Panc1 (cell line): ENCODE data around the gene CCNL2. TPM values are rescaled to one million over a fixed set of nuclear protein-coding genes. Genes with fewer than 3 reads are reported as not detected.

Experiments used
- ATAC-seq: fragments of 200-7000 bp; cut with Tn5 transposase; 2 replicates; pipeline ENCODE4 v1.9.1; 2020; ENCODE audit warnings: mild to moderate bottlenecking, moderate library complexity
- BruUV-seq: library from RNA; stranded (reverse); fragments of 400-500 nt; replicated peaks from 2 replicates; lab custom pipeline; 2021; lab: Mats Ljungman, UMichigan
- CTCF ChIA-PET: fragments of 300-600 bp; sonication (Branson Sonifier 250); formaldehyde crosslinking; loops from one replicate; lab custom pipeline; 2022; ENCODE audit warnings: antibody characterized with exemption; lab: Charles Lee
- POLR2A ChIA-PET: fragments of 300-600 bp; sonication (Branson Sonifier 250); formaldehyde crosslinking; loops from one replicate; lab custom pipeline; 2022; ENCODE audit warnings: antibody characterized with exemption; lab: Charles Lee
- DNase-seq: peaks from one replicate; pipeline ENCODE4 v3.0.0-alpha.2; 2010; ENCODE audit warnings: low read depth, low spot score
- H3K27ac ChIP-seq: 2 replicates; pipeline ENCODE4 v1.5.1; 2011; ENCODE audit warnings: mild to moderate bottlenecking, low read length, inconsistent platforms
- H3K27me3 ChIP-seq: fragments of 200-500 bp; sonication (Bioruptor generic); 2 replicates; pipeline ENCODE4 v1.6.0; 2014; ENCODE audit warnings: low read length, inconsistent platforms; ENCODE audit not compliant: control insufficient read depth, insufficient read depth
- H3K36me3 ChIP-seq: fragments of 200-500 bp; sonication (Bioruptor generic); 2 replicates; pipeline ENCODE4 v1.5.1; 2014; ENCODE audit warnings: inconsistent platforms, mild to moderate bottlenecking, low read length, moderate library complexity; ENCODE audit not compliant: control insufficient read depth, insufficient read depth
- H3K4me1 ChIP-seq: 2 replicates; pipeline ENCODE4 v1.5.1; 2011; ENCODE audit warnings: inconsistent platforms, mild to moderate bottlenecking, low read length, moderate library complexity; ENCODE audit not compliant: control insufficient read depth, insufficient read depth
- H3K4me3 ChIP-seq, 2 experiments: 2 replicates each; pipeline ENCODE4 v1.5.1; 2011 to 2012; ENCODE audit warnings: low read depth in 2 of 2, low read length in 2 of 2, mild to moderate bottlenecking in 2 of 2, inconsistent platforms in 1 of 2, moderate library complexity in 1 of 2
- H3K9me3 ChIP-seq: fragments of 200-500 bp; sonication (Bioruptor generic); 2 replicates; pipeline ENCODE4 v1.5.1; 2014; ENCODE audit warnings: low read depth, mild to moderate bottlenecking, inconsistent platforms, low read length, moderate library complexity; ENCODE audit not compliant: control insufficient read depth, insufficient read depth
- POLR2AphosphoS5 ChIP-seq: IDR thresholded peaks from 2 replicates; pipeline ENCODE4 v1.6.1; 2012; ENCODE audit warnings: mild to moderate bottlenecking, low read depth, low read length, moderate library complexity
- SIN3A ChIP-seq: IDR thresholded peaks from 2 replicates; pipeline ENCODE4 v1.6.1; 2012; ENCODE audit warnings: low read depth, mild to moderate bottlenecking, low read length, moderate library complexity, borderline replicate concordance; ENCODE audit not compliant: insufficient read depth
- TCF7L2 ChIP-seq: IDR thresholded peaks from 2 replicates; pipeline ENCODE4 v1.6.1; 2011; ENCODE audit warnings: mild to moderate bottlenecking, low read depth, low read length, inconsistent platforms
- in situ Hi-C: cut with HindIII; loops from 2 replicates; pipeline ENCODE4 v1.10.0; 2016; ENCODE audit warnings: low sequenced_read_pairs, low pct_unique_long_range_greater_than_20kb
- intact Hi-C: fragments of 100-400 bp; cut with micrococcal nuclease; formaldehyde crosslinking; loops from one replicate; pipeline ENCODE4 v1.10.0; 2022; ENCODE audit not compliant: unreplicated experiment
- total RNA-seq: library from RNA; stranded (reverse); gene quantifications from one replicate; pipeline ENCODE4 v1.2.1, GENCODE V29; 2021; ENCODE audit not compliant: unreplicated experiment
- TF ChIP-seq, protein P1 (sequence below), 2 experiments: IDR thresholded peaks; 2 replicates each; pipeline ENCODE4 v1.6.1; 2011 to 2012; ENCODE audit warnings: low read depth in 2 of 2, control low read depth in 1 of 2, low read length in 1 of 2, mild to moderate bottlenecking in 1 of 2, moderate library complexity in 1 of 2; ENCODE audit not compliant: insufficient read depth in 1 of 2
- TF ChIP-seq, protein P2 (sequence below): fragments of 450-650 bp; IDR thresholded peaks from 2 replicates; pipeline ENCODE4 v1.5.1; 2017; ENCODE audit warnings: mild to moderate bottlenecking

The CCNL2 gene
- total RNA-seq, 1 experiment from 2014 or later: 297 TPM

DNA sequence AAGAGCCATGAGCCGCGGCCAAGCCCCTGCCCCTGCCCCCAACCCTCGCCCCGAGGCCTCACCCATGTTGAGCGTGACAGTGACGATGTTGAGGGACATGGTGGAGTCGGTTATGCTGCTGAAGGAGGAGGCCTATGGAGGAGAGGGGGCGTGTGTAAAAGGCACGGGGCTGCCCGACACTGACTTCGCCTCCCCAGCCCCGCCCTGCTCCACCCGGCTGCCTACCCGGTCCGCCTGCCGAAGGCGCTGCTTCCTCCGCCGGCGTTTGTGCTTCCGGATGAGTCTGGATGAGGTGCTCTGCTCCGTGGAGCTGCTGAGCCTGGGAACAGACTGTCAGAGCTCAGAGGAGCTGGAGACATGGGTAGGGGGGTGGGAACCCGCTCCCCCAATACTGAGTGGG is 59.0 kb downstream of the CCNL2 start:
- no TSS peak for BruUV-seq
- Histone ChIP-seq H3K4me1 (peaks cover 19% of the 10 kb centered on the region), H3K36me3 (no peaks in the 10 kb centered on the region), H3K27me3 (no peaks in the 10 kb centered on the region), H3K9me3 (no peaks in the 10 kb centered on the region), H3K4me3 (no peak overlapping the region), H3K27ac (no peak overlapping the region)
- intact Hi-C loops: no loop called here
- ATAC-seq: no peak
- TF ChIP-seq SIN3A (no peak), TCF7L2 (no peak), POLR2AphosphoS5 (no peak)
- TF ChIP-seq, protein P1, sequence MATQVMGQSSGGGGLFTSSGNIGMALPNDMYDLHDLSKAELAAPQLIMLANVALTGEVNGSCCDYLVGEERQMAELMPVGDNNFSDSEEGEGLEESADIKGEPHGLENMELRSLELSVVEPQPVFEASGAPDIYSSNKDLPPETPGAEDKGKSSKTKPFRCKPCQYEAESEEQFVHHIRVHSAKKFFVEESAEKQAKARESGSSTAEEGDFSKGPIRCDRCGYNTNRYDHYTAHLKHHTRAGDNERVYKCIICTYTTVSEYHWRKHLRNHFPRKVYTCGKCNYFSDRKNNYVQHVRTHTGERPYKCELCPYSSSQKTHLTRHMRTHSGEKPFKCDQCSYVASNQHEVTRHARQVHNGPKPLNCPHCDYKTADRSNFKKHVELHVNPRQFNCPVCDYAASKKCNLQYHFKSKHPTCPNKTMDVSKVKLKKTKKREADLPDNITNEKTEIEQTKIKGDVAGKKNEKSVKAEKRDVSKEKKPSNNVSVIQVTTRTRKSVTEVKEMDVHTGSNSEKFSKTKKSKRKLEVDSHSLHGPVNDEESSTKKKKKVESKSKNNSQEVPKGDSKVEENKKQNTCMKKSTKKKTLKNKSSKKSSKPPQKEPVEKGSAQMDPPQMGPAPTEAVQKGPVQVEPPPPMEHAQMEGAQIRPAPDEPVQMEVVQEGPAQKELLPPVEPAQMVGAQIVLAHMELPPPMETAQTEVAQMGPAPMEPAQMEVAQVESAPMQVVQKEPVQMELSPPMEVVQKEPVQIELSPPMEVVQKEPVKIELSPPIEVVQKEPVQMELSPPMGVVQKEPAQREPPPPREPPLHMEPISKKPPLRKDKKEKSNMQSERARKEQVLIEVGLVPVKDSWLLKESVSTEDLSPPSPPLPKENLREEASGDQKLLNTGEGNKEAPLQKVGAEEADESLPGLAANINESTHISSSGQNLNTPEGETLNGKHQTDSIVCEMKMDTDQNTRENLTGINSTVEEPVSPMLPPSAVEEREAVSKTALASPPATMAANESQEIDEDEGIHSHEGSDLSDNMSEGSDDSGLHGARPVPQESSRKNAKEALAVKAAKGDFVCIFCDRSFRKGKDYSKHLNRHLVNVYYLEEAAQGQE (IDR thresholded peaks at IDR 0.05; ENCODE audit: insufficient read depth in 1 of 2, low read depth in 2 of 2, low read length in 1 of 2): no peak
- TF ChIP-seq, protein P2, sequence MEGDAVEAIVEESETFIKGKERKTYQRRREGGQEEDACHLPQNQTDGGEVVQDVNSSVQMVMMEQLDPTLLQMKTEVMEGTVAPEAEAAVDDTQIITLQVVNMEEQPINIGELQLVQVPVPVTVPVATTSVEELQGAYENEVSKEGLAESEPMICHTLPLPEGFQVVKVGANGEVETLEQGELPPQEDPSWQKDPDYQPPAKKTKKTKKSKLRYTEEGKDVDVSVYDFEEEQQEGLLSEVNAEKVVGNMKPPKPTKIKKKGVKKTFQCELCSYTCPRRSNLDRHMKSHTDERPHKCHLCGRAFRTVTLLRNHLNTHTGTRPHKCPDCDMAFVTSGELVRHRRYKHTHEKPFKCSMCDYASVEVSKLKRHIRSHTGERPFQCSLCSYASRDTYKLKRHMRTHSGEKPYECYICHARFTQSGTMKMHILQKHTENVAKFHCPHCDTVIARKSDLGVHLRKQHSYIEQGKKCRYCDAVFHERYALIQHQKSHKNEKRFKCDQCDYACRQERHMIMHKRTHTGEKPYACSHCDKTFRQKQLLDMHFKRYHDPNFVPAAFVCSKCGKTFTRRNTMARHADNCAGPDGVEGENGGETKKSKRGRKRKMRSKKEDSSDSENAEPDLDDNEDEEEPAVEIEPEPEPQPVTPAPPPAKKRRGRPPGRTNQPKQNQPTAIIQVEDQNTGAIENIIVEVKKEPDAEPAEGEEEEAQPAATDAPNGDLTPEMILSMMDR: no peak
- ChIA-PET POLR2A (no interaction called here), CTCF (no interaction called here)
- DNase-seq: no peak
- in situ Hi-C loops: no loop called here

DNA sequence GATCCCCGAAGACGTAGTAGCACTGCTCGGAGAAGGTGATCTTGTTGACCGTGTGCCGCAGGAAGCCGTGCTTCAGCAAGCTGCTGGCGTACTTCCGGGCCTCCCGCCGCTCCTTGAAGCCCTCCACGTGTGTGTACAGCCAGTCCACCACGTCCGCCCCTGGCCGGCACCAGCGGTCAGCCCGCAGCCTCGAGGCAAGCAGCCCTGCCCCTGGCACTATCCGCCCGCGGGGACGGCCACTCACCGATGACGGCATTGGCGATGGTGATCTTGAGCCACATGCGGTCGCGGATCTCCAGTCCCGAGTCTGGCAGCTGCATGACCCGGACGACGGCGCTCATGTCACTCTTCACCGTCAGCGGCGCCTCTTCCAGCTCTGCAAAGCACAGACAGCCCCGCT is 60.9 kb downstream of the CCNL2 start:
- Histone ChIP-seq H3K9me3 (no peaks in the 10 kb centered on the region), H3K4me1 (0 out of 2 replicates have a peak, but pooled peaks cover under 1% of the 10 kb centered on the region), H3K27ac (no peak overlapping the region), H3K36me3 (no peaks in the 10 kb centered on the region), H3K4me3 (no peak overlapping the region), H3K27me3 (no peaks in the 10 kb centered on the region)
- DNase-seq: no peak
- TF ChIP-seq, protein P1 (IDR thresholded peaks at IDR 0.05; ENCODE audit: insufficient read depth in 1 of 2, low read depth in 2 of 2, low read length in 1 of 2): no peak
- ATAC-seq: no peak
- BruUV-seq: no TSS peak
- CTCF ChIA-PET: no interaction called here
- intact Hi-C loops (no loop called here), in situ Hi-C loops (no loop called here)
- POLR2A ChIA-PET: no interaction called here
